ENCODE measurements around the gene EMX2.

The EMX2 gene

GRCh38 chr10:117594722-117595121 lies 52.2 kb downstream of the EMX2 start:
- Histone ChIP-seq H3K4me2 (ENCODE audit: low read length) (no peak overlapping the region), H3K27me3 (ENCODE audit: insufficient read depth, low read length) (no peaks in the 10 kb centered on the region), H3K9ac (ENCODE audit: low read length) (no peak overlapping the region), H3K4me3 (ENCODE audit: low read depth, low read length, poor library complexity, severe bottlenecking) (no peak overlapping the region), H3K27ac (ENCODE audit: low read depth, low read length, poor library complexity, severe bottlenecking) (no peak overlapping the region), H3K9me2 (ENCODE audit: low read depth, low read length) (no peaks in the 10 kb centered on the region), H3K9me3 (ENCODE audit: low read length) (no peaks in the 10 kb centered on the region), H3K36me3 (ENCODE audit: insufficient read depth, low read length) (no peaks in the 10 kb centered on the region), H4K20me1 (ENCODE audit: insufficient read depth, low read length) (no peaks in the 10 kb centered on the region), H3K4me1 (ENCODE audit: insufficient read depth, low read length, severe bottlenecking) (no peaks in the 10 kb centered on the region), H3F3A (ENCODE audit: insufficient read depth, low read length) (no peaks in the 10 kb centered on the region), H3K79me2 (ENCODE audit: insufficient read depth, low read length) (no peaks in the 10 kb centered on the region), H2AFZ (ENCODE audit: low read length) (no peak overlapping the region)
- TF ChIP-seq CTCF (IDR thresholded peaks at IDR 0.05; ENCODE audit: low read length) (no peak), EZH2 (IDR thresholded peaks at IDR 0.05; ENCODE audit: borderline replicate concordance, low read length) (no peak)

GRCh38 chr10:117596706-117597105 lies 54.2 kb downstream of the EMX2 start:
- TF ChIP-seq EZH2 (IDR thresholded peaks at IDR 0.05; ENCODE audit: borderline replicate concordance, low read length) (no peak), CTCF (IDR thresholded peaks at IDR 0.05; ENCODE audit: low read length) (no peak)
- H2AFZ ChIP-seq (ENCODE audit: low read length), result no peak overlapping the region
- no peaks in the 10 kb centered on the region for H3K9me2 ChIP-seq (ENCODE audit: low read depth, low read length)
- no peak overlapping the region for H3K4me3 ChIP-seq (ENCODE audit: low read depth, low read length, poor library complexity, severe bottlenecking)
- H3K4me1 ChIP-seq (ENCODE audit: insufficient read depth, low read length, severe bottlenecking), result no peaks in the 10 kb centered on the region
- no peaks in the 10 kb centered on the region for H4K20me1 ChIP-seq (ENCODE audit: insufficient read depth, low read length)
- H3K4me2 ChIP-seq (ENCODE audit: low read length), result no peak overlapping the region
- H3K9me3 ChIP-seq (ENCODE audit: low read length), result no peaks in the 10 kb centered on the region
- H3K36me3 ChIP-seq (ENCODE audit: insufficient read depth, low read length), result no peaks in the 10 kb centered on the region
- no peaks in the 10 kb centered on the region for H3K27me3 ChIP-seq (ENCODE audit: insufficient read depth, low read length)
- H3K79me2 ChIP-seq (ENCODE audit: insufficient read depth, low read length), result no peaks in the 10 kb centered on the region
- H3F3A ChIP-seq (ENCODE audit: insufficient read depth, low read length), result no peaks in the 10 kb centered on the region
- no peak overlapping the region for H3K9ac ChIP-seq (ENCODE audit: low read length)
- H3K27ac ChIP-seq (ENCODE audit: low read depth, low read length, poor library complexity, severe bottlenecking), result no peak overlapping the region

GRCh38 chr10:117597216-117597615 lies 54.7 kb downstream of the EMX2 start:
- no peak overlapping the region for H3K4me2 ChIP-seq (ENCODE audit: low read length)

More at GRCh38 chr10:117597216-117597615, 54.7 kb downstream of the EMX2 start:
- Histone ChIP-seq H3F3A (ENCODE audit: insufficient read depth, low read length) (no peaks in the 10 kb centered on the region), H3K4me3 (ENCODE audit: low read depth, low read length, poor library complexity, severe bottlenecking) (no peak overlapping the region), H2AFZ (ENCODE audit: low read length) (no peak overlapping the region), H3K4me1 (ENCODE audit: insufficient read depth, low read length, severe bottlenecking) (no peaks in the 10 kb centered on the region), H3K79me2 (ENCODE audit: insufficient read depth, low read length) (no peaks in the 10 kb centered on the region), H3K27me3 (ENCODE audit: insufficient read depth, low read length) (no peaks in the 10 kb centered on the region), H3K27ac (ENCODE audit: low read depth, low read length, poor library complexity, severe bottlenecking) (no peak overlapping the region), H4K20me1 (ENCODE audit: insufficient read depth, low read length) (no peaks in the 10 kb centered on the region), H3K9ac (ENCODE audit: low read length) (no peak overlapping the region), H3K9me2 (ENCODE audit: low read depth, low read length) (no peaks in the 10 kb centered on the region), H3K9me3 (ENCODE audit: low read length) (no peaks in the 10 kb centered on the region), H3K36me3 (ENCODE audit: insufficient read depth, low read length) (no peaks in the 10 kb centered on the region)
- TF ChIP-seq EZH2 (IDR thresholded peaks at IDR 0.05; ENCODE audit: borderline replicate concordance, low read length) (no peak), CTCF (IDR thresholded peaks at IDR 0.05; ENCODE audit: low read length) (no peak)

Data from OCI-LY1 (cell line).